Neural cell (in vitro differentiated cells): Measurements from ENCODE around the gene MRPS12. TPM values are rescaled to one million over a fixed set of nuclear protein-coding genes. Genes with fewer than 3 reads are reported as not detected.

Source experiments
- H2AFZ ChIP-seq: fragments of 200-600, 300-800 bp; sonication (generic), shearing (Covaris generic); 2 replicates; pipeline ENCODE4 v1.6.0; 2014; ENCODE audit warnings: low read depth, mild to moderate bottlenecking, antibody characterized with exemption, low read length, moderate library complexity
- H3F3A ChIP-seq: fragments of 200-600 bp; shearing (Covaris generic); 2 replicates; pipeline ENCODE4 v1.6.1; 2016; ENCODE audit warnings: mild to moderate bottlenecking, moderate library complexity, mixed read lengths, antibody characterized with exemption, low read length; ENCODE audit not compliant: insufficient read depth, poor library complexity, severe bottlenecking
- H3K27ac ChIP-seq: fragments of 200-600, 300-800 bp; sonication (generic), shearing (Covaris generic); 2 replicates; pipeline ENCODE4 v1.5.1; 2014; ENCODE audit warnings: mild to moderate bottlenecking, low read length, moderate library complexity
- H3K27me3 ChIP-seq: fragments of 300-800, 200-600 bp; sonication (generic), shearing (Covaris generic); 2 replicates; pipeline ENCODE4 v1.6.0; 2014; ENCODE audit warnings: mild to moderate bottlenecking, low read depth, low read length, moderate library complexity; ENCODE audit not compliant: insufficient read depth
- H3K36me3 ChIP-seq: fragments of 300-800, 200-600 bp; sonication (generic), shearing (Covaris generic); 2 replicates; pipeline ENCODE4 v1.5.1; 2014; ENCODE audit warnings: mild to moderate bottlenecking, antibody characterized with exemption, low read length, moderate library complexity; ENCODE audit not compliant: insufficient read depth
- H3K4me2 ChIP-seq: fragments of 300-800, 200-600 bp; sonication (generic), shearing (Covaris generic); 2 replicates; pipeline ENCODE4 v1.6.0; 2014; ENCODE audit warnings: mild to moderate bottlenecking, low read length
- H3K4me3 ChIP-seq: fragments of 300-800, 200-600 bp; sonication (generic), shearing (Covaris generic); 2 replicates; pipeline ENCODE4 v1.5.1; 2014; ENCODE audit warnings: mild to moderate bottlenecking, low read length, moderate library complexity
- H3K79me2 ChIP-seq: fragments of 200-600 bp; shearing (Covaris generic); replicated peaks from 2 replicates; pipeline ENCODE4 v1.6.0; 2014; ENCODE audit warnings: mild to moderate bottlenecking, low read length, moderate library complexity; ENCODE audit not compliant: insufficient read depth
- H3K9ac ChIP-seq: fragments of 300-800, 200-600 bp; sonication (generic), shearing (Covaris generic); 2 replicates; pipeline ENCODE4 v1.6.1; 2016; ENCODE audit warnings: mild to moderate bottlenecking, low read length, mixed read lengths
- H3K9me2 ChIP-seq: fragments of 200-600 bp; shearing (Covaris generic); 2 replicates; pipeline ENCODE4 v1.6.1; 2016; ENCODE audit warnings: mild to moderate bottlenecking, low read length, mixed read lengths; ENCODE audit not compliant: insufficient read depth
- H3K9me3 ChIP-seq: fragments of 200-600, 300-800 bp; sonication (generic), shearing (Covaris generic); 2 replicates; pipeline ENCODE4 v1.6.1; 2016; ENCODE audit warnings: mild to moderate bottlenecking, mixed run types, low read length, moderate library complexity, mixed read lengths
- H4K20me1 ChIP-seq: fragments of 200-600 bp; shearing (Covaris generic); 2 replicates; pipeline ENCODE4 v1.6.1; 2016; ENCODE audit warnings: mild to moderate bottlenecking, mixed run types; ENCODE audit not compliant: insufficient read depth
- EP300 ChIP-seq: fragments of 450-650 bp; conservative IDR thresholded peaks from 2 replicates; pipeline ENCODE4 v1.6.1; 2014; ENCODE audit warnings: antibody characterized with exemption, mild to moderate bottlenecking, moderate library complexity; ENCODE audit not compliant: poor library complexity, severe bottlenecking
- EZH2 ChIP-seq: fragments of 200-600, 300-800 bp; shearing (Covaris generic), sonication (generic); IDR thresholded peaks from 2 replicates; pipeline ENCODE4 v1.6.1; 2014; ENCODE audit warnings: antibody characterized with exemption, low read length, borderline replicate concordance, mild to moderate bottlenecking; ENCODE audit not compliant: insufficient read depth, poor library complexity, severe bottlenecking
- MXI1 ChIP-seq: fragments of 450-650 bp; conservative IDR thresholded peaks from 2 replicates; pipeline ENCODE4 v1.6.1; 2014; ENCODE audit warnings: antibody characterized with exemption, mild to moderate bottlenecking; ENCODE audit not compliant: poor library complexity, severe bottlenecking
- POLR2AphosphoS5 ChIP-seq: IDR thresholded peaks from 2 replicates; pipeline ENCODE4 v1.6.1; 2012
- RAD21 ChIP-seq: fragments of 450-650 bp; conservative IDR thresholded peaks from 2 replicates; pipeline ENCODE4 v1.6.1; 2014; ENCODE audit warnings: antibody characterized with exemption, mild to moderate bottlenecking, moderate library complexity
- REST ChIP-seq: IDR thresholded peaks from 2 replicates; pipeline ENCODE4 v1.6.1; 2012; ENCODE audit warnings: borderline replicate concordance
- SMC3 ChIP-seq: fragments of 450-650 bp; conservative IDR thresholded peaks from 2 replicates; pipeline ENCODE4 v1.6.1; 2014; ENCODE audit warnings: antibody characterized with exemption, mild to moderate bottlenecking, moderate library complexity; ENCODE audit not compliant: poor library complexity
- TAF1 ChIP-seq: IDR thresholded peaks from 2 replicates; pipeline ENCODE4 v1.6.1; 2012; ENCODE audit warnings: low read depth
- polyA plus RNA-seq: library from polyadenylated mRNA; depleted of rRNA; stranded (reverse); fragments of >200 nt; gene quantifications from 2 replicates; pipeline ENCODE4 v1.2.3, GENCODE V29; 2014
- TF ChIP-seq, protein P1 (sequence below): fragments of 450-650 bp; IDR thresholded peaks from 2 replicates; pipeline ENCODE4 v1.5.1; 2014; ENCODE audit warnings: antibody characterized with exemption, mild to moderate bottlenecking, moderate library complexity; ENCODE audit not compliant: poor library complexity, severe bottlenecking

MRPS12 gene
- polyA plus RNA-seq, 1 donor from 2014 or later: 30.0 TPM

DNA sequence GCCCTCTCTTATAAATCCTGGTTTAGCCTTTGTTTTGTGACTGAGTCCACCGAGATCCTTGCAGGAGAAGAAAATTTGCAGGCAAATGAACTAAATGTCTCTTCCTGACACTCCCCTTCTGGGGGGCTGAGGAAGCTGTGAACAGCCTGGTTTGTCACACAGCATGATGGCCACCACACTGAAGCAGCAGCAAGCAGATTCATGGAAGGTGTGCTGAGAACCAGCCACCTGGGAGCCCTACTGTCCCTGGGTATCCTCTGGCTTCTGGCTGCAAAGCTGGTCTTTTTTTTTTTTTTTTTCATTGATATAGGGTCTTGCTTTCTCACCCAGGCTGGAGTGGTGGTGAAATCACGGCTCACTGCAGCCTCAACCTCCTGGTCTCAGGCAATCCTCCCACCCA lies 11.2 kb downstream of the MRPS12 start:
- Histone ChIP-seq H4K20me1 (no peaks in the 10 kb centered on the region), H3K79me2 (no peaks in the 10 kb centered on the region), H3K9me3 (no peaks in the 10 kb centered on the region), H3K9me2 (no peaks in the 10 kb centered on the region), H3K4me2 (no peak overlapping the region), H2AFZ (no peak overlapping the region), H3K4me3 (no peak overlapping the region), H3K36me3 (no peaks in the 10 kb centered on the region), H3K27me3 (no peaks in the 10 kb centered on the region), H3F3A (no peaks in the 10 kb centered on the region), H3K9ac (no peak overlapping the region), H3K27ac (no peak overlapping the region)
- TF ChIP-seq, protein P1, sequence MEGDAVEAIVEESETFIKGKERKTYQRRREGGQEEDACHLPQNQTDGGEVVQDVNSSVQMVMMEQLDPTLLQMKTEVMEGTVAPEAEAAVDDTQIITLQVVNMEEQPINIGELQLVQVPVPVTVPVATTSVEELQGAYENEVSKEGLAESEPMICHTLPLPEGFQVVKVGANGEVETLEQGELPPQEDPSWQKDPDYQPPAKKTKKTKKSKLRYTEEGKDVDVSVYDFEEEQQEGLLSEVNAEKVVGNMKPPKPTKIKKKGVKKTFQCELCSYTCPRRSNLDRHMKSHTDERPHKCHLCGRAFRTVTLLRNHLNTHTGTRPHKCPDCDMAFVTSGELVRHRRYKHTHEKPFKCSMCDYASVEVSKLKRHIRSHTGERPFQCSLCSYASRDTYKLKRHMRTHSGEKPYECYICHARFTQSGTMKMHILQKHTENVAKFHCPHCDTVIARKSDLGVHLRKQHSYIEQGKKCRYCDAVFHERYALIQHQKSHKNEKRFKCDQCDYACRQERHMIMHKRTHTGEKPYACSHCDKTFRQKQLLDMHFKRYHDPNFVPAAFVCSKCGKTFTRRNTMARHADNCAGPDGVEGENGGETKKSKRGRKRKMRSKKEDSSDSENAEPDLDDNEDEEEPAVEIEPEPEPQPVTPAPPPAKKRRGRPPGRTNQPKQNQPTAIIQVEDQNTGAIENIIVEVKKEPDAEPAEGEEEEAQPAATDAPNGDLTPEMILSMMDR: no peak
- TF ChIP-seq MXI1: no peak
- no peak for TF ChIP-seq TAF1
- TF ChIP-seq RAD21: no peak
- no peak for TF ChIP-seq EZH2
- no peak for TF ChIP-seq REST
- TF ChIP-seq SMC3: no peak
- no peak for TF ChIP-seq EP300

GRCh38 chr19:38942471-38943181 lies 11.9 kb downstream of the MRPS12 start:
- H3K36me3 ChIP-seq: no peaks in the 10 kb centered on the region
- no peaks in the 10 kb centered on the region for H3K9me3 ChIP-seq
- H4K20me1 ChIP-seq: no peaks in the 10 kb centered on the region
- TF ChIP-seq MXI1 (no peak), TAF1 (no peak), EZH2 (no peak), REST (no peak), RAD21 (no peak), EP300 (no peak), POLR2AphosphoS5 (no peak)
- no peaks in the 10 kb centered on the region for H3K9me2 ChIP-seq
- no peak overlapping the region for H3K27ac ChIP-seq
- H3K27me3 ChIP-seq: no peaks in the 10 kb centered on the region
- no peak overlapping the region for H3K4me2 ChIP-seq
- H3F3A ChIP-seq: no peaks in the 10 kb centered on the region
- H3K79me2 ChIP-seq: no peaks in the 10 kb centered on the region
- H2AFZ ChIP-seq: no peak overlapping the region
- no peak overlapping the region for H3K9ac ChIP-seq
- H3K4me3 ChIP-seq: no peak overlapping the region
